LNCaP clone FGC (cell line): ENCODE data around the gene PCSK6.
A peak's percentile ranks its signal among the peaks of the same experiment; 100 is the strongest.

Source experiments
- DNase-seq: peaks from one replicate; pipeline ENCODE4 v3.0.0-alpha.2; 2011; ENCODE audit warnings: low read depth
- H3K4me3 ChIP-seq: 2 replicates; pipeline ENCODE4 v1.5.1; 2011; ENCODE audit warnings: mild to moderate bottlenecking, low read depth, low read length, control low read depth
- TF ChIP-seq, protein P1 (sequence below): IDR thresholded peaks from 2 replicates; pipeline ENCODE4 v1.5.1; 2012; ENCODE audit warnings: mild to moderate bottlenecking; ENCODE audit not compliant: control insufficient read depth, insufficient read depth; ENCODE audit errors: extremely low read depth

Gene PCSK6

DNA sequence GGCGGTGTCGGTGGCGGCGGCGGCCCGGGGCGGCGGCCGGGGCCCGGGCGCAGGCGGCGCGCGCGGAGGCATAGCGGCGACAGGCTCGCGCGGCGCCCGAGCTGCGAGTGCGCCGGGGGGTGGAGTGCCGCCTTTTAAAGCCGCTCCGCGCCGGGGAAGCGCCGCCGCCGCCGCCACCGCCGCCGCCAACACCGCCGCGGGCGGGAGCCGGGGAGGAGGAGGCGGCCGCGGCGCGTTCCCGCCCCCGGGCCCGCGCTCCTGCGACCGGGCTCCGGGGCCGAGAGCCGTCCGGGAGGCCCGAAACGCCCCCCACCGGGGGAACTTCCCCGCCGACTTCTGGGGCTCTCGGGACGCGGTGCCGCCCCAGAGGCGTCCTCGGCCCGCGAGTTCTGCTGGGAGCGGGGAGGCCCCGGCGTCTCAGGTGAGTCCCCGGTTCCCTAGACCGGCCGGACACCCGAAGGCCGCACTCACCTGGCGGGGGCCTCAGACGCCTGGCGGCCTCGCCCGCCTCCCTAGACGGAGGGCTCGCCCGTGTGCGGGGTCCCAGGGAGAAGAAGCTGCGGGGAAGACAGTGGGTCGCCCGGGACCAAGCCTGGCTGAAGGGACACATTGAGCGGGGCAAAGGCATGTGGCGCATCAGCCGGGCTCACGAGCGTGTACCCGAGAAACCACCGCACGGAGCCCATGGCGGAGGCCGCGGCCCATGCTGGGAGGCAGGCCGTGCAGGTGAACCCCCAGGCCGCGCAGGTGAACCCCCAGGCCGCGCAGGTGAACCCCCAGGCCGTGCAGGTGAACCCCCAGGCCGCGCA is at the start of gene PCSK6:
TSS of gene PCSK6 (minus strand) at position 109 of the 809 bp plus-strand sequence. CDS start at position 72, 37 bp downstream.
- no peak for DNase-seq
- TF ChIP-seq, protein P1, sequence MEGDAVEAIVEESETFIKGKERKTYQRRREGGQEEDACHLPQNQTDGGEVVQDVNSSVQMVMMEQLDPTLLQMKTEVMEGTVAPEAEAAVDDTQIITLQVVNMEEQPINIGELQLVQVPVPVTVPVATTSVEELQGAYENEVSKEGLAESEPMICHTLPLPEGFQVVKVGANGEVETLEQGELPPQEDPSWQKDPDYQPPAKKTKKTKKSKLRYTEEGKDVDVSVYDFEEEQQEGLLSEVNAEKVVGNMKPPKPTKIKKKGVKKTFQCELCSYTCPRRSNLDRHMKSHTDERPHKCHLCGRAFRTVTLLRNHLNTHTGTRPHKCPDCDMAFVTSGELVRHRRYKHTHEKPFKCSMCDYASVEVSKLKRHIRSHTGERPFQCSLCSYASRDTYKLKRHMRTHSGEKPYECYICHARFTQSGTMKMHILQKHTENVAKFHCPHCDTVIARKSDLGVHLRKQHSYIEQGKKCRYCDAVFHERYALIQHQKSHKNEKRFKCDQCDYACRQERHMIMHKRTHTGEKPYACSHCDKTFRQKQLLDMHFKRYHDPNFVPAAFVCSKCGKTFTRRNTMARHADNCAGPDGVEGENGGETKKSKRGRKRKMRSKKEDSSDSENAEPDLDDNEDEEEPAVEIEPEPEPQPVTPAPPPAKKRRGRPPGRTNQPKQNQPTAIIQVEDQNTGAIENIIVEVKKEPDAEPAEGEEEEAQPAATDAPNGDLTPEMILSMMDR = 0 out of 2 replicates have a peak, but pooled peaks have one; percentile 4
- H3K4me3 ChIP-seq = peak within 1 kb of the TSS; percentile 51

DNA sequence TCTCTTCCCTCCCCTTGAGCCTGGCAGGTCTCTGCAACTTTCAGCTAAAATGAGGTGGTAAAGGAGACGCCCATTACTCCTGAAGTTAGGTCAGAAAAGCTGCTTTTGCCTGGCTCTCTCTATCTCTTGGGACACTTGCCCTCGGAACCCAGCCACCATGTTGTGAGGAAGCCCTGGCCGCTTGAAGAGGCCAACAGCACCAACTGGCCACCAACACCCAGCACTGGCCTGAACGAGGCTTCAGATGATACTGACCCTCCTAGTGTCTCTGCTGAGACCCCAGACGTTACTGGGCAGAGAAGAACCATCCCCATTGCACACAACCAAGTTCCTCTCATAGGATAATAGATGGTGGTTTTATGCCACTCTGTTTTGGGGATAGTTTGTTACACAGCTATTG is 49.5 kb upstream of the PCSK6 start:
- DNase-seq = no peak
- no peak overlapping the region for H3K4me3 ChIP-seq
- TF ChIP-seq, protein P1 = no peak

DNA sequence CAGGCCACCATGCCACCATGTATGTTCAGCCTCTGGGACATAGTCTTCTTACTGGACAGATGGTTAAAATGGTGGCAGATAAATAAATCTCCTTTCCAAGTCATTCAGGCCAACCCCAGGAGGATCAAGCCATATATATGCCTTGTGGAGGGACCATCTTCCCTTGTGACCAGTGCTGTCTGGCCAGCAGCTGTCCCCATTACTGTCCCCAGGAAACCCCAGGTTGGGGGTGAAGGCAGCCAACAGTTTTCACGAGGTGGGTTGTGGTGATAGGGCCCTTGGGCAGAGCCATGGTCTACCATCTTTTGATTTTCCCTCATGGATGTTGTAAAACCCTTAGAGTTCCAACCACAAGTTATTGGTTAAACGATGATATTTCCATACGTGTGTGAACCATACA is 48.7 kb upstream of the PCSK6 start:
- DNase-seq = no peak
- no peak overlapping the region for H3K4me3 ChIP-seq
- TF ChIP-seq, protein P1 = no peak

DNA sequence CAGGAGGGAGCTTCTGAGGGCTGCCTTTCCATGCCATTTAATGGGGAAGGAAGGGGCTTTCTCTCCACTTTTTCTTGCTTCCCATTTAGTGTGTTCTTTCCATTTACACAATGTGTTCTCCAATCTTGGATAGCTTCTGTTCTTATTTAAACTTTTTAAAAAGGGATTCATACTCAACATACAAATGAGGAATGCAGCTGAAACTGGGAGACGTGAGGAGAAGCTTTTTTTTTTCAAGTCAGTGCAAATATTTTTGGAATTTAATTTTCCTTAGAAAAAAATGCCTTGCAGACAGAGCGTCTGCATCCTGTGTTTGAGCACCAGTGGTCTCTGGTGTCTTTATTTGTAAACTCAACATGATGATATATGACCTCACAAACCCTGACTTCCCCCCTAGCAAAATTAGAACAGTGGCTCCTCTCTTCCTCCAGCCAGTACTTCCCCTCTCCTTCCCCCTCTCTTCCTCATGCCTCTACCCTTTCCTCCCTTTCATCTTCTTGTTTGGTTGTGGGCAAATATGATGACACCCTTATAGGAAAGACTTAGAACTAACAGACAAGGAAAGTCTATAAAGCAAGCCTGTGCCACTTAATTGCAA is 48.1 kb upstream of the PCSK6 start:
- DNase-seq = no peak
- TF ChIP-seq, protein P1 = no peak
- H3K4me3 ChIP-seq = no peak overlapping the region

DNA sequence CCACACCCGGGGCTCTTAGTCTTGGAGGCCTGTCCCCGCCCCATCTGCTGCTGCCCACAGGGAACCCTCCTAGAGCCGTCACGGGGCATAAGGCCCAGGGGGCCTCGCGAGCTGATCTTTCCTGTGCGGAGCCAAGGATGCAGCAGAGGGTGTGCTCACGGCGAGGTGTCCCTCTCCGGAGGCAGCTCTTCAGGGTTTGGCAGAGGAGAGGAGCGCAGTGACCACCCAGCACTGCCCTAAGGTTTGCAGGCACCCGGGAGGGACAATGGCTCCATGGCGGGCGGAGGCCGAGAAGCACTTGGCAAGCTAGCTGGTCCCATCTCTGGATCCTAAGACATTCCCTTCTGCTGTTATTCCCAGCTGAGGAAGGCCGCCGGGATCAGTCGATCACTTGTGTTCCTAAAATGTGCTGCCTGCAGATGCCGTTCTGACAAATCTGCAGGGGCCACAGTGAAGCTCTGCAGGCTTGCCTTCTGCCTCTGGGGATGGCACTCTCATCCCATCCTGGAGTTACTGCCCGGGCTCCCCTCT is 47.4 kb upstream of the PCSK6 start:
- DNase-seq = no peak
- TF ChIP-seq, protein P1 = no peak
- H3K4me3 ChIP-seq = no peak overlapping the region

DNA sequence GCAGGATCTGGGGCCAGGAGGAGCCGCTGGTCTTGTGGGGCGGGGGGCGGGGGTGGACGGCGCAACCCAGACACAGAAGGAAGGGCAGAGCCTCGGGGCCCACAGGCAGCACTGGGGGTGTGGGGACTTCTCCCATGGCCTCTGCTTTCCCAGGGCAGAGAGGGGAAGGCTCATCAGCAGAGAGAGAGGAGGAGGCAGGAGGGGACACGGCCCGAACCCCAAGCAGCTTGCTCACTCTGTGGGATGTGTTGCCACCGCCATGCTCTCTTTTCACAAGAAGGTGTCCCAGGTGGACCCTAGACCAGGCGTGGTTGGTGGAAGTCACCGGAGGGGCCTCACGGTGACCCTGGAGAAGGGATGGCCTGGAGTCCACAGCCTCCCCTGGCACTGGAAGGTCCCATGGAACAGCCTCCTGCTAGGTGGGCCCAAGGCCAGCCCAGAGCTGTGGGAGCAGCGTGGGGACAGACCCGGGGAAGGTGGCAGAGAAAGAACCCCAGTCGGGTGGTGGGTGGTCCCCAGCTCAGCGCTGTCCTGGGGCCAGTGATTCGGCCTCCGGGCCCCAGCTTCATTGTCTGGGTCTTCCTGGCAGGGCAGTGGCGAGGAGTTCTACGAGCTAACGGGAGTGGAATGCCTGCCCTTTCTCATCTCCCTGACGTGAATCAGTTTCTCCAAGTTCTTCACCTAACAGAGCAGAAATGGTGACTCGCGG is 46.8 kb upstream of the PCSK6 start:
- DNase-seq = no peak
- H3K4me3 ChIP-seq = no peak overlapping the region
- TF ChIP-seq, protein P1 = no peak
